Right lobe of liver (tissue), 6 donors: ENCODE measurements around the gene C6orf120. TPM values are rescaled to one million over a fixed set of nuclear protein-coding genes. Genes with fewer than 3 reads are reported as not detected.

Experiments used
- ATAC-seq, 4 donors: fragments of 200-7000 bp; cut with Tn5 transposase; one replicate each; pipeline ENCODE4 v1.9.1; 2020; ENCODE audit warnings: mild to moderate bottlenecking in 4 of 4, moderate library complexity in 4 of 4
- DNase-seq, 3 donors: peaks; one replicate each; pipeline ENCODE4 v3.0.0-alpha.2; 2020
- H3K27ac ChIP-seq, 3 donors: fragments of 200-600 bp; one replicate each; pipeline ENCODE4 v1.8.0; 2022
- H3K27me3 ChIP-seq, 2 donors: fragments of 200-600 bp; one replicate each; pipeline ENCODE4 v1.8.0; 2022
- H3K36me3 ChIP-seq, 4 donors: fragments of 200-600 bp; sonication (generic) in 1 of 4; one replicate each; pipeline versions ENCODE4 v1.5.1 to v1.8.0; 2017 to 2022; ENCODE audit warnings: control low read depth in 1 of 4
- H3K4me1 ChIP-seq, 4 donors: fragments of 200-600 bp; sonication (generic) in 1 of 4; one replicate each; pipeline versions ENCODE4 v1.5.1 to v1.8.0; 2017 to 2022; ENCODE audit warnings: control low read depth in 1 of 4
- H3K4me3 ChIP-seq, 3 donors: fragments of 200-600 bp; one replicate each; pipeline ENCODE4 v1.8.0; 2022
- H3K9me3 ChIP-seq, 4 donors: fragments of 200-600 bp; sonication (generic) in 1 of 4; one replicate each; pipeline versions ENCODE4 v1.5.1 to v1.8.0; 2017 to 2022; ENCODE audit warnings: control low read depth in 1 of 4
- CTCF ChIP-seq, 4 donors: fragments of 200-600 bp in 3 of 4; fragments of 450-650 bp in 1 of 4; IDR thresholded peaks; one replicate each; pipeline versions ENCODE4 v1.5.1 to v1.8.0; 2016 to 2022; ENCODE audit warnings: antibody characterized with exemption in 4 of 4, mild to moderate bottlenecking in 2 of 4
- POLR2A ChIP-seq: fragments of 450-650 bp; IDR thresholded peaks from one replicate; pipeline ENCODE4 v1.6.1; 2017; ENCODE audit warnings: antibody characterized with exemption, mild to moderate bottlenecking
- WGBS: methylation state at CpG from one replicate; pipeline ENCODE4 v1.1.6; 2018; ENCODE audit warnings: low coverage, low lambda C conversion rate; ENCODE audit not compliant: insufficient coverage; ENCODE audit errors: missing lambda C conversion rate; 5-methylcytosine and 5-hydroxymethylcytosine counted together
- intact Hi-C, 2 donors: fragments of 100-400 bp; cut with DNase I; formaldehyde crosslinking; loops; one replicate each; pipeline versions ENCODE4 v1.11.2 to v1.14.1; 2022
- total RNA-seq, 6 experiments: library from RNA; depleted of rRNA in 2 of 6; stranded (reverse); fragments of >200 nt in 2 of 6; fragmentation: NEBNext Ultra II Directional in 3 of 6; extraction: Animal tissue kit (Norgen Biotek cat#: 25700) in 3 of 6; gene quantifications; one replicate each; pipeline versions ENCODE4 v1.1.0 to v1.2.4, GENCODE V29; 2016 to 2023
- donor health status: DM: no; HTN: yes; CAD: no.
- donor health status: DM: no; HTN: no; CAD: no.
- donor health status: DM: no; HTN: no; CAD: no.
- donor health status: DM: no; HTN: yes; CAD: no.
- donor health status: DM: no; HTN: yes; CAD: no.

The C6orf120 gene
- total RNA-seq, 6 experiments from 2014 or later: 17.2 to 38.2 (median 22.6) TPM

- no peak overlapping the region for H3K27ac ChIP-seq
- DNase-seq (no peak), ATAC-seq (peak in 1 of 4 donors; percentile 8)
- H3K4me1 ChIP-seq: no peaks in the 10 kb centered on the region
- intact Hi-C loops: no loop called here
- no peak overlapping the region for H3K4me3 ChIP-seq
- no peak for TF ChIP-seq POLR2A
- TF ChIP-seq CTCF (IDR thresholded peaks at IDR 0.05): no peak
- 100% methylated on average over 2 of the region's 7 CpGs for WGBS
- peaks cover 0 to 8% (median 0%) of the 10 kb centered on the region in 4 donors for H3K36me3 ChIP-seq
- H3K27me3 ChIP-seq: no peaks in the 10 kb centered on the region
- no peaks in the 10 kb centered on the region for H3K9me3 ChIP-seq
Measured at GRCh38 chr6:169661391-169661756, 40.6 kb upstream of the C6orf120 start.

- Histone ChIP-seq H3K27ac (no peak overlapping the region), H3K27me3 (no peaks in the 10 kb centered on the region), H3K4me1 (no peaks in the 10 kb centered on the region), H3K9me3 (no peaks in the 10 kb centered on the region), H3K36me3 (peaks cover 0 to 12% (median 2%) of the 10 kb centered on the region in 4 donors), H3K4me3 (no peak overlapping the region)
- DNase-seq: no peak
- intact Hi-C loops: no loop called here
- no peak for ATAC-seq
- 97% methylated on average over 7 of the region's 8 CpGs for WGBS
- TF ChIP-seq POLR2A (no peak), CTCF (IDR thresholded peaks at IDR 0.05) (no peak)
Measured at GRCh38 chr6:169663468-169663867, 38.5 kb upstream of the C6orf120 start.

GRCh38 chr6:169664227-169664626 is 37.7 kb upstream of the C6orf120 start:
- H3K4me1 ChIP-seq: no peaks in the 10 kb centered on the region
- 92% methylated on average over 2 of the region's 14 CpGs for WGBS
- H3K36me3 ChIP-seq: peaks cover 0 to 12% (median 2%) of the 10 kb centered on the region in 4 donors
- ATAC-seq: no peak
- no peaks in the 10 kb centered on the region for H3K27me3 ChIP-seq
- H3K4me3 ChIP-seq: no peak overlapping the region
- TF ChIP-seq CTCF (IDR thresholded peaks at IDR 0.05) (no peak), POLR2A (no peak)
- intact Hi-C loops: no loop called here
- no peaks in the 10 kb centered on the region for H3K9me3 ChIP-seq
- no peak for DNase-seq
- no peak overlapping the region for H3K27ac ChIP-seq

GRCh38 chr6:169665289-169665688 is 36.6 kb upstream of the C6orf120 start:
- Histone ChIP-seq H3K4me1 (no peaks in the 10 kb centered on the region), H3K27ac (no peak overlapping the region), H3K9me3 (no peaks in the 10 kb centered on the region), H3K27me3 (no peaks in the 10 kb centered on the region), H3K4me3 (no peak overlapping the region), H3K36me3 (peaks cover 0 to 12% (median 2%) of the 10 kb centered on the region in 4 donors)
- TF ChIP-seq CTCF (IDR thresholded peaks at IDR 0.05): no peak
- no peak for TF ChIP-seq POLR2A
- intact Hi-C loops: no loop called here
- no peak for ATAC-seq
- DNase-seq: no peak
- 88% methylated on average over 8 of the region's 9 CpGs for WGBS

GRCh38 chr6:169666441-169666840 is 35.5 kb upstream of the C6orf120 start:
- ATAC-seq: no peak
- peaks cover 0 to 12% (median 5%) of the 10 kb centered on the region in 4 donors for H3K36me3 ChIP-seq

More at GRCh38 chr6:169666441-169666840, 35.5 kb upstream of the C6orf120 start:
- Histone ChIP-seq H3K4me1 (no peaks in the 10 kb centered on the region), H3K27me3 (no peaks in the 10 kb centered on the region), H3K9me3 (no peaks in the 10 kb centered on the region), H3K4me3 (no peak overlapping the region), H3K27ac (no peak overlapping the region)
- intact Hi-C loops: no loop called here
- WGBS: 98% methylated on average over 11 of the region's 18 CpGs
- TF ChIP-seq POLR2A: no peak
- no peak for TF ChIP-seq CTCF (IDR thresholded peaks at IDR 0.05)
- DNase-seq: peak in 1 of 3 donors; percentile 34
